Measurements from ENCODE around the gene ALX3.
"Not testable (repeated sequence)": the region's sequence is repeated elsewhere in the genome, so short reads cannot be mapped to it uniquely, and the experiment has no call there.

ALX3 gene

GRCh38 chr1:110088739-110089316 lies 18.4 kb upstream of the ALX3 start:
- Histone ChIP-seq H3K4me1 (ENCODE audit: insufficient read depth, low read length) (peaks cover 12% of the 10 kb centered on the region; the same call in 1 of the 2 replicates), H3K36me3 (ENCODE audit: insufficient read depth, low read length) (no peaks in the 10 kb centered on the region), H3K4me3 (ENCODE audit: low read length) (no peak overlapping the region), H3K9me3 (ENCODE audit: insufficient read depth, low read depth, low read length) (no peaks in the 10 kb centered on the region), H3K27me3 (ENCODE audit: insufficient read depth, low read length) (peaks cover 53% of the 10 kb centered on the region), H3K27ac (ENCODE audit: low read depth, low read length) (no peak overlapping the region), H3K9ac (ENCODE audit: low read depth, low read length) (no peak overlapping the region)
- 84% methylated on average over 10 of the region's 10 CpGs for WGBS

GRCh38 chr1:110087812-110088738 lies 17.6 kb upstream of the ALX3 start:
- Histone ChIP-seq H3K9ac (ENCODE audit: low read depth, low read length) (no peak overlapping the region), H3K4me3 (ENCODE audit: low read length) (no peak overlapping the region), H3K9me3 (ENCODE audit: insufficient read depth, low read depth, low read length) (no peaks in the 10 kb centered on the region), H3K27me3 (ENCODE audit: insufficient read depth, low read length) (peaks cover 61% of the 10 kb centered on the region), H3K4me1 (ENCODE audit: insufficient read depth, low read length) (peaks cover 18% of the 10 kb centered on the region; the same call in 1 of the 2 replicates), H3K36me3 (ENCODE audit: insufficient read depth, low read length) (no peaks in the 10 kb centered on the region), H3K27ac (ENCODE audit: low read depth, low read length) (no peak overlapping the region)
- 64% methylated on average over 15 of the region's 15 CpGs for WGBS

GRCh38 chr1:110086961-110087360 lies 16.5 kb upstream of the ALX3 start:
- H3K4me1 ChIP-seq (ENCODE audit: insufficient read depth, low read length) = peaks cover 22% of the 10 kb centered on the region; the same call in 1 of the 2 replicates
- no peaks in the 10 kb centered on the region for H3K36me3 ChIP-seq (ENCODE audit: insufficient read depth, low read length)
- WGBS = 81% methylated on average over 4 of the region's 4 CpGs
- H3K9ac ChIP-seq (ENCODE audit: low read depth, low read length) = no peak overlapping the region
- peaks cover 66% of the 10 kb centered on the region for H3K27me3 ChIP-seq (ENCODE audit: insufficient read depth, low read length)
- H3K4me3 ChIP-seq (ENCODE audit: low read length) = no peak overlapping the region
- H3K9me3 ChIP-seq (ENCODE audit: insufficient read depth, low read depth, low read length) = no peaks in the 10 kb centered on the region
- no peak overlapping the region for H3K27ac ChIP-seq (ENCODE audit: low read depth, low read length)

- Histone ChIP-seq H3K4me3 (ENCODE audit: low read length) (no peak overlapping the region), H3K9ac (ENCODE audit: low read depth, low read length) (no peak overlapping the region), H3K4me1 (ENCODE audit: insufficient read depth, low read length) (peaks cover 22% of the 10 kb centered on the region; the same call in 1 of the 2 replicates), H3K27ac (ENCODE audit: low read depth, low read length) (no peak overlapping the region), H3K9me3 (ENCODE audit: insufficient read depth, low read depth, low read length) (no peaks in the 10 kb centered on the region), H3K27me3 (ENCODE audit: insufficient read depth, low read length) (peaks cover 77% of the 10 kb centered on the region), H3K36me3 (ENCODE audit: insufficient read depth, low read length) (no peaks in the 10 kb centered on the region)
- 44% methylated on average over 5 of the region's 5 CpGs for WGBS
These were observed 15.2 kb upstream of the ALX3 start for GRCh38 chr1:110085671-110086070.

- Histone ChIP-seq H3K4me3 (ENCODE audit: low read length) (peak overlapping the region; percentile 38), H3K9me3 (ENCODE audit: insufficient read depth, low read depth, low read length) (no peaks in the 10 kb centered on the region), H3K27me3 (ENCODE audit: insufficient read depth, low read length) (peaks cover 83% of the 10 kb centered on the region), H3K27ac (ENCODE audit: low read depth, low read length) (no peak overlapping the region), H3K9ac (ENCODE audit: low read depth, low read length) (no peak overlapping the region; the same call in 1 of the 2 replicates), H3K36me3 (ENCODE audit: insufficient read depth, low read length) (no peaks in the 10 kb centered on the region), H3K4me1 (ENCODE audit: insufficient read depth, low read length) (peaks cover 16% of the 10 kb centered on the region; the same call in 1 of the 2 replicates)
- 3% methylated on average over 72 of the region's 72 CpGs for WGBS
These were observed 14.0 kb upstream of the ALX3 start for GRCh38 chr1:110084227-110085078.

- no peak overlapping the region; the same call in 1 of the 2 replicates for H3K9ac ChIP-seq (ENCODE audit: low read depth, low read length)
- peak overlapping the region; percentile 38 for H3K4me3 ChIP-seq (ENCODE audit: low read length)
- H3K9me3 ChIP-seq (ENCODE audit: insufficient read depth, low read depth, low read length) = no peaks in the 10 kb centered on the region
- peaks cover 11% of the 10 kb centered on the region; the same call in 1 of the 2 replicates for H3K4me1 ChIP-seq (ENCODE audit: insufficient read depth, low read length)
- no peak overlapping the region for H3K27ac ChIP-seq (ENCODE audit: low read depth, low read length)
- WGBS = 2% methylated on average over 37 of the region's 37 CpGs
- peaks cover 89% of the 10 kb centered on the region for H3K27me3 ChIP-seq (ENCODE audit: insufficient read depth, low read length)
- H3K36me3 ChIP-seq (ENCODE audit: insufficient read depth, low read length) = no peaks in the 10 kb centered on the region
These were observed 13.4 kb upstream of the ALX3 start for GRCh38 chr1:110083866-110084226.

GRCh38 chr1:110083061-110083865 lies 12.8 kb upstream of the ALX3 start:
- Histone ChIP-seq H3K4me3 (ENCODE audit: low read length) (peak overlapping the region; percentile 38), H3K4me1 (ENCODE audit: insufficient read depth, low read length) (peaks cover 11% of the 10 kb centered on the region; the same call in 1 of the 2 replicates), H3K27me3 (ENCODE audit: insufficient read depth, low read length) (peaks cover 94% of the 10 kb centered on the region), H3K36me3 (ENCODE audit: insufficient read depth, low read length) (no peaks in the 10 kb centered on the region), H3K27ac (ENCODE audit: low read depth, low read length) (no peak overlapping the region), H3K9ac (ENCODE audit: low read depth, low read length) (no peak overlapping the region), H3K9me3 (ENCODE audit: insufficient read depth, low read depth, low read length) (no peaks in the 10 kb centered on the region)
- 22% methylated on average over 14 of the region's 15 CpGs for WGBS

- no peaks in the 10 kb centered on the region for H3K9me3 ChIP-seq (ENCODE audit: insufficient read depth, low read depth, low read length)
- peaks cover 97% of the 10 kb centered on the region for H3K27me3 ChIP-seq (ENCODE audit: insufficient read depth, low read length)
- 61% methylated on average over 5 of the region's 5 CpGs for WGBS
- H3K4me3 ChIP-seq (ENCODE audit: low read length) = no peak overlapping the region
- H3K4me1 ChIP-seq (ENCODE audit: insufficient read depth, low read length) = peaks cover 11% of the 10 kb centered on the region; the same call in 1 of the 2 replicates
- H3K27ac ChIP-seq (ENCODE audit: low read depth, low read length) = no peak overlapping the region
- no peaks in the 10 kb centered on the region for H3K36me3 ChIP-seq (ENCODE audit: insufficient read depth, low read length)
- no peak overlapping the region for H3K9ac ChIP-seq (ENCODE audit: low read depth, low read length)
These were observed 12.0 kb upstream of the ALX3 start for GRCh38 chr1:110082477-110082876.

- Histone ChIP-seq H3K36me3 (ENCODE audit: insufficient read depth, low read length) (no peaks in the 10 kb centered on the region), H3K27ac (ENCODE audit: low read depth, low read length) (no peak overlapping the region), H3K4me1 (ENCODE audit: insufficient read depth, low read length) (peaks cover 11% of the 10 kb centered on the region; the same call in 1 of the 2 replicates), H3K9ac (ENCODE audit: low read depth, low read length) (no peak overlapping the region), H3K4me3 (ENCODE audit: low read length) (no peak overlapping the region), H3K27me3 (ENCODE audit: insufficient read depth, low read length) (peaks cover 97% of the 10 kb centered on the region), H3K9me3 (ENCODE audit: insufficient read depth, low read depth, low read length) (no peaks in the 10 kb centered on the region)
- 91% methylated on average over 5 of the region's 5 CpGs for WGBS
These were observed 10.6 kb upstream of the ALX3 start for GRCh38 chr1:110081061-110081460.

- H3K27ac ChIP-seq (ENCODE audit: low read depth, low read length); H3K36me3 ChIP-seq (ENCODE audit: insufficient read depth, low read length); H3K9ac ChIP-seq (ENCODE audit: low read depth, low read length); H3K4me3 ChIP-seq (ENCODE audit: low read length); H3K9me3 ChIP-seq (ENCODE audit: insufficient read depth, low read depth, low read length): not testable (repeated sequence)
- peaks cover 11% of the 10 kb centered on the region; the same call in 1 of the 2 replicates for H3K4me1 ChIP-seq (ENCODE audit: insufficient read depth, low read length)
- 95% methylated on average over 2 of the region's 2 CpGs for WGBS
- H3K27me3 ChIP-seq (ENCODE audit: insufficient read depth, low read length) = peaks cover 97% of the 10 kb centered on the region
These were observed 9.5 kb upstream of the ALX3 start for GRCh38 chr1:110079995-110080394.
